ENCODE results near the gene ACTG1. TPM values are rescaled to one million over a fixed set of nuclear protein-coding genes. Genes with fewer than 3 reads are reported as not detected.

Gene ACTG1
- total and polyA plus RNA-seq, 2 of the 4 experiments (the other 2 are of a cell fraction): 10,907 to 15,732 TPM

DNA sequence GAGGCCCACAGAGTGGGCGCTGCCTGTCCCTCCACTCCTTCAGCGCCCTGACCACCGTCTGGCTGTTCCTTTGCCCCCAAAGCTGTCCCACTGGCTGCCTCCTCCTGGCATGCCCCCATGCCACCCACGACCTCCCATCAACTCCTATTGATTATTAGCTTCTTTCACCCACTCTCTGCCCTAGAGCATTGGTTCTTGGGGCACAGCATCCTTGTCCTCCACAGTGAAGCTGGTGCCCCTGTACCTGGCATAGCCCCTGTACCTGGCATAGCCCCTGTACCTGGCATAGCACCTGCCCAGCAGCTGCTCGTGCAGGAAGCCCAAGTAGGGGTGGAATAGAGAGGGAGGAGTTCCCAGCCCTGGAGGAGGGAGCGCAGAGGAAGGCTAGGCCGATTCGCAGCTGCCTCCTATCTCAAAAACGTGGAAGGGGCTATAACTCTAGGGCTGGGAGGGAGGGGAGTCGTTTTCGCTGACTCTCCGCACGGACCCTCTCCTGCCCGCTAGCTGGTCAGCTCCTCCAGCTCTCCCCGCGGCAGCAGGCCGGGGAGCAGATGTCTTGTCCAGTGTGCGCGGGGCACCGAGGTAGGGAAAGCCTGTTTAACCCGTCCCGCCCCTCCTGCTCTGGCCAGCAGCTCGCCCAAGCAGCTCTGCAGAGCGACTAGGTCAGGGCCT, 5.7 kb upstream of the ACTG1 start (continued):
- TF ChIP-seq, protein P1, sequence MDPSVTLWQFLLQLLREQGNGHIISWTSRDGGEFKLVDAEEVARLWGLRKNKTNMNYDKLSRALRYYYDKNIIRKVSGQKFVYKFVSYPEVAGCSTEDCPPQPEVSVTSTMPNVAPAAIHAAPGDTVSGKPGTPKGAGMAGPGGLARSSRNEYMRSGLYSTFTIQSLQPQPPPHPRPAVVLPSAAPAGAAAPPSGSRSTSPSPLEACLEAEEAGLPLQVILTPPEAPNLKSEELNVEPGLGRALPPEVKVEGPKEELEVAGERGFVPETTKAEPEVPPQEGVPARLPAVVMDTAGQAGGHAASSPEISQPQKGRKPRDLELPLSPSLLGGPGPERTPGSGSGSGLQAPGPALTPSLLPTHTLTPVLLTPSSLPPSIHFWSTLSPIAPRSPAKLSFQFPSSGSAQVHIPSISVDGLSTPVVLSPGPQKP (IDR thresholded peaks at IDR 0.05; ENCODE audit: borderline replicate concordance, low read depth, low read length): no peak

DNA sequence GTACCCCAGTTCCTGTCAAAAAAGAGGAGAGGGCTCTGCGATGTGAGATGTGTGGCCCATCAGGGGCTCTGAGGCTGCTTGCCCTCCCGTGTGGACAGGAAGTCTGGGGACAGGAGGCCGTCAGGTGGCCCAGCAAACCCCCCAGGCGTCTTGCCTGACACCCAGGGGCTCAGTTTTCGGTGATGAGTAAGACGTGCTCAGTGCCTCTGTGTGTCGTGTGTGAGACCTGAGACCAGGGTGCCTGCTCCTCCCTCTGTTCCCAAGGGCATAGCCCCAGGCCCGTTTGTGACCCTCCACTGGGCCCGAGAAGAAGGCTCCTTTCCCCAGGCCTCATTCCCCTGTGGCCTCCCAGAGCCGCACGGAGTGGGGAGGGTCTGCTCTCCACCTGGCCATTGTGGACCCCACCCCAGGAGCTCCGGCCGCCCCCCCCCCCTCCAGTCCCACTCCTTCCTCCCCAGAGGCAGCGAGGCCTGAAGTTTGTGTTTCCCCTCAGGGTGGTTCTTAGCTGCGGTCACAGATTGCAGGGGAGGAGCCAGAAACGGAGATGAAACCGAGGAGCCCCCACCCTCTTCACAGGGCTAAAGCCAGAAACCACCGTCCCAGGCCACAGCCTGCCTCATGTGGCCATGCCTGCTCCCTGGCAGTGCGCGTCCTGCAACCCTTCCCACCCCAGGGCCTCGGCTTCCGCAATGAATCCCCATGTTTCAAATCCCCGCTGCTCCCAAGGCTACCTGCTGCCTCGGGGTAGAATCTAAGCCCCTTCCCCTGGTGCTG, 4.9 kb upstream of the ACTG1 start:
- ChIA-PET POLR2A (ENCODE audit: unreplicated experiment) (interaction anchor here (1.8 kb wide), 1 partner anchor 9 kb away, joined by 6 read pairs; no protein-coding TSS in a partner anchor), CTCF (no interaction called here)
- peaks cover 34% of the 10 kb centered on the region for H3K4me1 ChIP-seq (ENCODE audit: control insufficient read depth, insufficient read depth, low read length)
- H3K4ac ChIP-seq (ENCODE audit: low read depth, low read length): peak overlapping the region; percentile 22
- no peak overlapping the region for H2BK15ac ChIP-seq (ENCODE audit: low read depth, low read length)
- no peak overlapping the region for H2BK120ac ChIP-seq (ENCODE audit: low read depth, low read length)
- peaks cover 44% of the 10 kb centered on the region for H4K20me1 ChIP-seq (ENCODE audit: insufficient read depth, low read length)
- no peak overlapping the region for H2BK5ac ChIP-seq (ENCODE audit: low read depth, low read length, poor library complexity, severe bottlenecking)
- no peak overlapping the region for H2BK20ac ChIP-seq (ENCODE audit: low read depth, low read length)
- H3K79me1 ChIP-seq (ENCODE audit: low read depth in 1 of 2, low read length in 2 of 2): peaks cover 6 to 45% of the 10 kb centered on the region in 2 experiments; a peak in 3 of 4 replicates
- 71% methylated on average over 10 of the region's 24 CpGs; no CpG with 5 or more reads in 1 of the 2 experiments for WGBS, 2 experiments (ENCODE audit: extremely low coverage in 2 of 2, insufficient read length in 1 of 2)
- DNase-seq (no peak), ATAC-seq (ENCODE audit: low read depth) (no peak)
- H2AFZ ChIP-seq (replicated peaks; ENCODE audit: low read length, poor library complexity): peak overlapping the region; percentile 67
- peak overlapping the region; percentile 61 for H2AK5ac ChIP-seq (ENCODE audit: low read depth, low read length)
- H3K9me3 ChIP-seq (ENCODE audit: control insufficient read depth, insufficient read depth, low read length): no peaks in the 10 kb centered on the region
- H3K4me3 ChIP-seq (ENCODE audit: insufficient read depth, low read depth, low read length): no peak overlapping the region
- H2AK9ac ChIP-seq (replicated peaks; ENCODE audit: low read depth, low read length, poor library complexity): peak overlapping the region; percentile 87
- H3K4me2 ChIP-seq (ENCODE audit: low read depth, low read length): no peak overlapping the region; the same call in 1 of the 2 replicates
- dilution Hi-C loops (cut with HindIII; ENCODE audit: low sequenced_read_pairs, unreplicated experiment): no loop called here
- peak overlapping the region; percentile 56; the same call in 1 of the 2 replicates for H3K14ac ChIP-seq (replicated peaks; ENCODE audit: low read depth, low read length)
- in situ Hi-C loops (cut with MboI; ENCODE audit: low sequenced_read_pairs): no loop called here
- H3K56ac ChIP-seq (ENCODE audit: extremely low read depth, insufficient read depth, low read length): no peak overlapping the region
- no peaks in the 10 kb centered on the region for H3K27me3 ChIP-seq (ENCODE audit: control insufficient read depth, insufficient read depth, low read length)
- intact Hi-C loops (cut with micrococcal nuclease): no loop called here
- peak overlapping the region; percentile 24; the same call in 1 of the 2 replicates for H3K9ac ChIP-seq (ENCODE audit: low read depth, low read length)
- no peak overlapping the region; a peak in 1 of 4 replicates for H4K8ac ChIP-seq (ENCODE audit: low read depth in 2 of 2, low read length in 2 of 2)
- H3K18ac ChIP-seq (ENCODE audit: low read depth, low read length): no peak overlapping the region
- no peaks in the 10 kb centered on the region; the same call in 1 of the 2 replicates for H3K36me3 ChIP-seq (ENCODE audit: control insufficient read depth, insufficient read depth, low read length)
- H4K5ac ChIP-seq (ENCODE audit: low read depth, low read length): no peak overlapping the region
- no peak overlapping the region; the same call in 1 of the 2 replicates for H3K27ac ChIP-seq (ENCODE audit: insufficient read depth, low read length)
- peak overlapping the region; percentile 72 for H3K23ac ChIP-seq (ENCODE audit: low read depth, low read length)
- H3K9me1 ChIP-seq (ENCODE audit: insufficient read depth, low read length): peaks cover 4% of the 10 kb centered on the region; the same call in 1 of the 2 replicates
- H4K91ac ChIP-seq (ENCODE audit: insufficient read depth, low read depth, low read length): no peak overlapping the region
- BruUV-seq (replicated peaks): no TSS peak
- TF ChIP-seq, protein P1 (IDR thresholded peaks at IDR 0.05; ENCODE audit: borderline replicate concordance, low read depth, low read length): no peak
- TF ChIP-seq MXI1 (IDR thresholded peaks at IDR 0.05; ENCODE audit: borderline replicate concordance, low read depth, low read length) (no peak), MAZ (IDR thresholded peaks at IDR 0.05; ENCODE audit: borderline replicate concordance, low read depth, low read length) (no peak), CEBPB (IDR thresholded peaks at IDR 0.05; ENCODE audit: low read depth, low read length) (no peak), RAD21 (IDR thresholded peaks at IDR 0.05; ENCODE audit: low read length) (no peak), FOS (IDR thresholded peaks at IDR 0.05; ENCODE audit: low read depth, low read length) (no peak), RCOR1 (IDR thresholded peaks at IDR 0.05; ENCODE audit: insufficient replicate concordance, low read length) (no peak), POLR2A (IDR thresholded peaks at IDR 0.05; ENCODE audit: low read depth, low read length) (no peak), BHLHE40 (IDR thresholded peaks at IDR 0.05; ENCODE audit: low read depth, low read length) (no peak), NFE2L2 (IDR thresholded peaks at IDR 0.05; ENCODE audit: low read depth, low read length) (no peak)
